Lung (tissue), 12 donors: ENCODE measurements around the gene DPYSL4. TPM values are rescaled to one million over a fixed set of nuclear protein-coding genes. Genes with fewer than 3 reads are reported as not detected.

Experiments
- ATAC-seq: fragments of 200-7000 bp; cut with Tn5 transposase; one replicate; pipeline ENCODE4 v1.9.1; 2020; ENCODE audit warnings: moderate number of reproducible peaks; ENCODE audit not compliant: insufficient read depth, low FRiP score
- DNase-seq, 3 donors: peaks; one replicate each; pipeline ENCODE4 v3.0.0-alpha.2; 2013 to 2017
- H3K27ac ChIP-seq, 2 donors: one replicate each; pipeline ENCODE4 v1.5.1; 2013; ENCODE audit warnings: mild to moderate bottlenecking in 2 of 2, moderate library complexity in 2 of 2, control low read depth in 1 of 2, inconsistent platforms in 1 of 2, low read depth in 1 of 2, low read length in 1 of 2
- H3K27me3 ChIP-seq, 3 donors: one replicate each; pipeline ENCODE4 v1.5.1; 2013; ENCODE audit warnings: low read length in 2 of 3; ENCODE audit not compliant: control insufficient read depth in 3 of 3, insufficient read depth in 3 of 3
- H3K36me3 ChIP-seq, 4 donors: one replicate each; pipeline ENCODE4 v1.5.1; 2013; ENCODE audit warnings: low read length in 4 of 4, mild to moderate bottlenecking in 1 of 4, moderate library complexity in 1 of 4; ENCODE audit not compliant: control insufficient read depth in 4 of 4, insufficient read depth in 4 of 4
- H3K4me1 ChIP-seq, 5 donors: one replicate each; pipeline ENCODE4 v1.5.1; 2013; ENCODE audit warnings: low read length in 5 of 5, mild to moderate bottlenecking in 2 of 5, moderate library complexity in 1 of 5; ENCODE audit not compliant: control insufficient read depth in 5 of 5, insufficient read depth in 5 of 5
- H3K4me3 ChIP-seq: one replicate; pipeline ENCODE4 v1.5.1; 2013; ENCODE audit warnings: mild to moderate bottlenecking, control low read depth, moderate library complexity
- H3K9ac ChIP-seq, 2 donors: one replicate each; pipeline ENCODE4 v1.5.1; 2013; ENCODE audit warnings: low read length in 2 of 2, control low read depth in 1 of 2; ENCODE audit not compliant: insufficient read depth in 1 of 2
- H3K9me3 ChIP-seq, 4 donors: one replicate each; pipeline ENCODE4 v1.5.1; 2013; ENCODE audit warnings: low read length in 3 of 4, mild to moderate bottlenecking in 1 of 4, moderate library complexity in 1 of 4; ENCODE audit not compliant: control insufficient read depth in 4 of 4, insufficient read depth in 3 of 4
- WGBS, 2 donors: extraction: QIAGEN DNeasy Blood & Tissue Kit; methylation state at CpG; one replicate each; pipeline ENCODE4 v1.1.7; 2013; 5-methylcytosine and 5-hydroxymethylcytosine counted together
- polyA plus RNA-seq, 2 donors: library from polyadenylated mRNA; stranded (reverse); fragments of 200-250 nt; gene quantifications; one replicate each; pipeline ENCODE4 v1.2.1, GENCODE V29; 2013
- total RNA-seq, 2 donors: library from RNA; depleted of rRNA in 1 of 2; stranded (reverse); fragments of >200 nt in 1 of 2; gene quantifications; one replicate each; pipeline ENCODE4 v1.2.1, GENCODE V29; 2014 to 2021
- TF ChIP-seq, protein P1 (sequence below): IDR thresholded peaks from 2 replicates; pipeline ENCODE4 v1.5.1; 2012; ENCODE audit warnings: mild to moderate bottlenecking; ENCODE audit errors: control extremely low read depth, extremely low read depth
- donor health status: control.
- donor health status: control.
- donor health status: Bipolar disorder and iron deficiency.
- donor health status: healthy.
- donor health status: DM: yes; HTN: yes; CAD: no.

DPYSL4 gene
- total and polyA plus RNA-seq, 4 donors, result 0.33 to 1.5 (median 1.3) TPM

DNA sequence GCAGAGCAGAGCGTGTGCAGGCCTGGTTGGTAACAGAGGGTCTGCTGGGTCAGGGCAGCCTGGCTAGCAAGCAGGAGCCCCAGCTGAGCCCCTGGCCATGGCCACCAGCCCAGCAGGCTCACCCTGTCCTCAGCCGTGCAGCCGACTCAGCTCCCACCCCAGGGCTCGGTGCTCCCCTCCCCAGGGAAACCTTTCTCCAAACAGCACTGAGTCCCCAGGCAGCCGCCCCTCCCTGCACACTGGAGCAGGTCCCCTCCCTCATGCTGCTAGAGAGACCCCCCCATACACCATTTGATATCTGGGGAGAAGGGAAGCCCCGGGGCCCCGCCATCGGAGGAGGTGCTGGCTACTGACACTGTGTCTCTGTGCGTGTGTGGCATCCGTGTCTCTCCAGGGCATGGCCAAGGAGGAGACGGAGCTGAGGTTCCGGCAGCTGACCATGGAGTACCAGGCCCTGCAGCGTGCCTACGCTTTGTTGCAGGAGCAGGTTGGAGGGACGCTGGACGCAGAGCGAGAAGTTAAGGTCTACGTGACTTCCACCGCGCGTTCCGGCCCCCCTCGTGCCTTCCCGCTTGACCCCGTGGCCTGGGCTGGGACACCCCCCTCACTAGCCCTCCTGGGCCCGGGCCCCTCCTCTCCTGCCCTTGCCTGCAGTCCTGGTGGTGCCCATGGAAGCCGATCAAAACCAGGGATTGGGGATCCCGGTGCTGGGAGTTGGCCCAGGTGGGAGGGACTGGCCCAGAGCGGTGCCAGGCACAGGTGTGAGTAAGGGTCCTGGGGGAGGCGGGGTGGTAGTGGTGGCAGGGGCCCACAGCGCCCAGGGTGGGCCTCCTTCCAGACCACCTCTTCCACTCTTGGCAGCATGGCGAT lies 45.0 kb upstream of the DPYSL4 start:
- H3K9me3 ChIP-seq, result peaks cover 0 to 3% (median 0%) of the 10 kb centered on the region in 4 donors
- peaks cover 0 to 22% (median 0%) of the 10 kb centered on the region in 3 donors for H3K27me3 ChIP-seq
- no peaks in the 10 kb centered on the region for H3K4me1 ChIP-seq
- ATAC-seq, result no peak
- no peaks in the 10 kb centered on the region for H3K36me3 ChIP-seq
- 86 to 89% methylated on average over 30 to 32 of the region's 32 CpGs for WGBS, 2 donors
- no peak overlapping the region for H3K4me3 ChIP-seq
- TF ChIP-seq, protein P1, sequence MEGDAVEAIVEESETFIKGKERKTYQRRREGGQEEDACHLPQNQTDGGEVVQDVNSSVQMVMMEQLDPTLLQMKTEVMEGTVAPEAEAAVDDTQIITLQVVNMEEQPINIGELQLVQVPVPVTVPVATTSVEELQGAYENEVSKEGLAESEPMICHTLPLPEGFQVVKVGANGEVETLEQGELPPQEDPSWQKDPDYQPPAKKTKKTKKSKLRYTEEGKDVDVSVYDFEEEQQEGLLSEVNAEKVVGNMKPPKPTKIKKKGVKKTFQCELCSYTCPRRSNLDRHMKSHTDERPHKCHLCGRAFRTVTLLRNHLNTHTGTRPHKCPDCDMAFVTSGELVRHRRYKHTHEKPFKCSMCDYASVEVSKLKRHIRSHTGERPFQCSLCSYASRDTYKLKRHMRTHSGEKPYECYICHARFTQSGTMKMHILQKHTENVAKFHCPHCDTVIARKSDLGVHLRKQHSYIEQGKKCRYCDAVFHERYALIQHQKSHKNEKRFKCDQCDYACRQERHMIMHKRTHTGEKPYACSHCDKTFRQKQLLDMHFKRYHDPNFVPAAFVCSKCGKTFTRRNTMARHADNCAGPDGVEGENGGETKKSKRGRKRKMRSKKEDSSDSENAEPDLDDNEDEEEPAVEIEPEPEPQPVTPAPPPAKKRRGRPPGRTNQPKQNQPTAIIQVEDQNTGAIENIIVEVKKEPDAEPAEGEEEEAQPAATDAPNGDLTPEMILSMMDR, result no peak
- DNase-seq, result no peak
- no peak overlapping the region for H3K9ac ChIP-seq
- no peak overlapping the region for H3K27ac ChIP-seq

DNA sequence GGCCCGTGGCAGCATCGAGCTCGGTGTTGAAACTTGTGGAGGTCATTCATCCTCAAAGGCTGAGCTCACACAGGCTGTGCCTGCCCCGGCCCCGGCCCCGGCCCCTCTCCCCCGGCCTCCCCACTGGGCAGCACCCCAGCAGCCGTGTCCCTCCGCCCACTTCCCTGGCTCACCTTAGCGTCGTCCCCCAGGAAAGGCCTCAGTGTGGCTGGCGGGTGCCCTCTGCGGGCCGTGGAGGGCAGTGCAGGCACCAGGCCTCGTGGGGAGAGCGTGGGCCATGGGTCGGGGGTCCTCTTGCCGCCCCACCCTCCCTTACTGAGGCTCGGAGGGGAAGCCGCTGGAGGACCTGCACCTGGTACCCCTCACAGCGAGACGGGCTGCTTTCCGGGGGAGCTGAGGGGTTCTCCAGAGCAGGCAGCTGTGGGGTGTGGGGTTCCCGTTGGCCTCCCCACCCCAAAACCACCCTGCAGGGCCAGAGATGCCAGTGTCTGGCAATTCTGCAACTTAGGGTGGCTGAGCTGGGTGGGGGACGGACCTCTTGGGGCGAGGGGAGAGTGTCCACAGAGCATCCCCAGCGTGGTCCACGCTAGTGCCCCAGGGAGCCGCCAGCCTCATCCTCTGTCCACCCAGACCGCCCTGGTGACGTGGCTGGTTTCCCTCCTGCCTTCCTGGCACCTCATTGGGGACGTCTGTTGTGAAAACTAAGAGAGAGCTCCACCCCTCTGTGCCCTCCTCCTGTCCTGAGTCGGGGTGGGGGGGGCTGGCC lies 44.2 kb upstream of the DPYSL4 start:
- TF ChIP-seq, protein P1, result peak; percentile 14
- peak; percentile 61 for ATAC-seq

DNA sequence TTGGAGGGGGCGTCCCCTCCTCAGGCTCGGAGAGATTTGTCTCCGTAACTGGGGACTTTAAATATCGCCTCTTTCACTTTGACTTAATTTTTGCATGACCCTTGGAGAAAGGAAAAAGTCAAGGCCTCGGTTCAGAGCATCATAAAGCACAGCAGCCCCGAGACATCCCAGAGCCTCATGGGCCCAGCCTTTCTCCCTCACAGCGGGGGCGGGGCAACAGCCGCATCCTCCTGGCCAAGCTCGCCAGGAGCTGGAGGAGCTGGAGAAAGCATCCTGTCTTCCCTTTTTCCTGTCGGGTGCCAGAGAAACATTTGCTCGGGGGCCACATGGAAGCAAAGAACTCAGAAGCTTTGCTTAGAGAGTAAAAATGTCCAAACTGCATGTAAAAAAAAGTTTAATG lies 43.6 kb upstream of the DPYSL4 start:
- TF ChIP-seq, protein P1, result no peak
- no peaks in the 10 kb centered on the region for H3K36me3 ChIP-seq
- DNase-seq, result no peak
- H3K4me3 ChIP-seq, result no peak overlapping the region
- ATAC-seq, result no peak
- H3K9ac ChIP-seq, result no peak overlapping the region
- H3K27me3 ChIP-seq, result peaks cover 0 to 25% (median 0%) of the 10 kb centered on the region in 3 donors
- H3K4me1 ChIP-seq, result no peaks in the 10 kb centered on the region
- peaks cover 0 to under 1% (median 0%) of the 10 kb centered on the region in 4 donors for H3K9me3 ChIP-seq
- 19 to 45% methylated on average over 12 of the region's 12 CpGs for WGBS, 2 donors
- H3K27ac ChIP-seq, result no peak overlapping the region

More for the DNA sequence above, 44.2 kb upstream of the DPYSL4 start:
- DNase-seq, result peak in 1 of 3 donors; percentile 25
- Histone ChIP-seq H3K36me3 (no peaks in the 10 kb centered on the region), H3K9ac (no peak overlapping the region), H3K4me3 (no peak overlapping the region), H3K4me1 (no peaks in the 10 kb centered on the region), H3K9me3 (peaks cover 0 to 3% (median 0%) of the 10 kb centered on the region in 4 donors), H3K27ac (no peak overlapping the region), H3K27me3 (peaks cover 0 to 25% (median 0%) of the 10 kb centered on the region in 3 donors)
- WGBS, 2 donors, result 20 to 32% methylated on average over 28 to 33 of the region's 33 CpGs
